Stimulated activated CD4-positive, alpha-beta T cell treated with anti-CD3 and anti-CD28 coated beads, Interleukin-15, amount 100 ng/mL, for 1 hour (primary cell): ENCODE data around the gene EGFL7.
"Not testable (repeated sequence)": the region's sequence is repeated elsewhere in the genome, so short reads cannot be mapped to it uniquely, and the experiment has no call there.

ENCODE experiments used
- DNase-seq, 2 donors: peaks; one replicate each; pipeline ENCODE4 v3.0.0-alpha.2; 2020; ENCODE audit warnings: low read depth in 1 of 2, low spot score in 1 of 2

The EGFL7 gene

GRCh38 chr9:136624184-136624951 lies 38.3 kb upstream of the EGFL7 start:
- DNase-seq = no peak

DNA sequence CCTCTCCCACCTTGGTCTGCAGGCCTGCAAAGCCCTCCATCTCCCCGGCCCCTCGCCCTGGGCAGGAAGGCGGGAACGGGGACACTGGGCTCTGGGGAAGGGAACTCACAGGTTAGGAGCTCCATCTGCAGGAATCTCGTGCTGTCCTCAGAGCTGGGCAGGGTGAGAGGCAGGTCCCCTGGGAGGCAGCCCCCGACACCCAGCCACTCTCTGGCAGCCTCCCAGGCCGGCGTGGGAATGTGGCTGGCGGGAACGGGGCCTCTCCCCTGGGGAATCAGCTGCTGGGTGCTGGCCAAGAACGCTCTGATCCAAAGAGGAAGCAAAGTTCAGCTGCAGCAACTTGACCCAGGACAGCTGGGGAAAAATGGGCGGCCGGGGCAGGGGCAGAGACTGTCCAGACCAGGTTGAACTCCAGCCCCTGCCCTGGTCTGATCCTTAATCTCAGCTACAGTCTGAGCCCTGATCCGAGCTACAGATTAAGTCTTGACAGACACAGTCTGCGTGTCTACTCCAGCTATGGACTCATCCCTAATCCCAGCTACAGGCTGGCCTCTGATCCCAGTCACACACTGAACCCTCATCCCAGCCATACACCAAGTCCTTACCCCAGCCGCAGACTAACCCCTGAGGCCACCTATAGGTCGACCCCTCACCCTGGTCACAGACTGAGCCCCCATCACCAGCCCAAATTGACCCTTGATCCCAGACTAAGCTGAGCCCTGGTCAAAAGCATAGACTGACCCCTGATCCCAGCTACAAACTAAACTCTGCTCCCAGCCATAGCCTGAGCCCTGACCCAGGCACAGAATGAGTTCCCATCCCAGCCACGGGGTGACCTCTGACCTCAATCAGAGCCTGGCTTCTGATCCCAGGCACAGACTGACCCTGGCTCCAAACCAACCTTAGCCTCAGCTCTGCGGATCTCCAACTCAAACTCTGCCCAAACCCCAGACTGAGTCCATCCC lies 37.3 kb upstream of the EGFL7 start:
- no peak for DNase-seq

DNA sequence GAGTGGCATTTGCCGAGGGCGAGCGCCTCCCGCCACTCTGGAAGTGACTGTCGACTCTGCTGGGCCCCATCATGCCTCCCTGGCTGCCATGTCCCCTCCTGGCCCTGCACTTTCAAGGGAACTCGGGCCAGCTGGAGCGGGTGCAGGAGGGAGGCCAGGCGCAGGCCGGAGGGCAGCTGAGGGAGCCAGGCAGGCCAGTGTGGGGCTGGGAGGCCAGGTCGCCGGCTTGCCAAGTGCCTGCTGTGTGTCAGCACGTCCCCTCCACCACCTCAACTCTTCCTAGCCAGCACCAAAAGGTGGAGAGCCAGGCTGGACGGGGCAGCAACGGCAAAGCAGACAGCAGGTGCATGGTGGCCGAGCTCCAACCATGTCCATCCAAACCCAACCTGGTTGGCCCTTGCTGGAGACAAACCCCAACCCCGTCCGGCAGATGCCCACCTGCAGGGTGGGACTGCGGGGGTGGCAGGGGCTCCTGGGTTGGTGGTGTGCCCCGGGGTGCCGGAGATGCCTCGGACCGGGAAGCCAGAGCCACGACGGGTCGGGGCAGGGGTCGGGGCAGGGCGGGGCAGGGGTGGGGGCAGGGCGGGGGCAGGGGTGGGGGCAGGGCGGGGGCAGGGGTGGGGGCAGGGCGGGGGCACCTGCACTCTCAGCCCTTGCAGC lies 36.5 kb upstream of the EGFL7 start:
- no peak for DNase-seq

- no peak for DNase-seq
These were observed 35.7 kb upstream of the EGFL7 start for GRCh38 chr9:136626740-136627642.

DNA sequence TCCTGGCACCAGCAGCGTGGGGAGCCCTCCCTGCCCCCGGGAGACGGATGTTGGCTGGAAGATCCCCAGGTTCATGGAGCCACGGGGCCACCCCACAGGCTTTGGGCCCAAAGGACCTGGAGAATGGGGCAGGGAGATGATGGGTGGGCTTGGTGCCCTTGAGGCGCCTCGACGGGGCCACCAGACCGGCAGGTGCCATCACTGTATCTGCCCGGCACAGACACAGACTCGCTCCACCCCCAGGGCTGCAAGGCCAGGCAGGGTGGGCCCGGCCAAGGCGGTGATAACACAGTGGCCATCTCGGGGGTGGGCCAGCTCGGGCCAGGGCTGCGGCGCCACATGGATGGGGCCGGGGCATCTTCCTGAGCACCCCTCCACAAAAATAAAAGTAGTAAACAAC lies 35.0 kb upstream of the EGFL7 start:
- no peak for DNase-seq

GRCh38 chr9:136628268-136628667 lies 34.4 kb upstream of the EGFL7 start:
- no peak for DNase-seq

DNA sequence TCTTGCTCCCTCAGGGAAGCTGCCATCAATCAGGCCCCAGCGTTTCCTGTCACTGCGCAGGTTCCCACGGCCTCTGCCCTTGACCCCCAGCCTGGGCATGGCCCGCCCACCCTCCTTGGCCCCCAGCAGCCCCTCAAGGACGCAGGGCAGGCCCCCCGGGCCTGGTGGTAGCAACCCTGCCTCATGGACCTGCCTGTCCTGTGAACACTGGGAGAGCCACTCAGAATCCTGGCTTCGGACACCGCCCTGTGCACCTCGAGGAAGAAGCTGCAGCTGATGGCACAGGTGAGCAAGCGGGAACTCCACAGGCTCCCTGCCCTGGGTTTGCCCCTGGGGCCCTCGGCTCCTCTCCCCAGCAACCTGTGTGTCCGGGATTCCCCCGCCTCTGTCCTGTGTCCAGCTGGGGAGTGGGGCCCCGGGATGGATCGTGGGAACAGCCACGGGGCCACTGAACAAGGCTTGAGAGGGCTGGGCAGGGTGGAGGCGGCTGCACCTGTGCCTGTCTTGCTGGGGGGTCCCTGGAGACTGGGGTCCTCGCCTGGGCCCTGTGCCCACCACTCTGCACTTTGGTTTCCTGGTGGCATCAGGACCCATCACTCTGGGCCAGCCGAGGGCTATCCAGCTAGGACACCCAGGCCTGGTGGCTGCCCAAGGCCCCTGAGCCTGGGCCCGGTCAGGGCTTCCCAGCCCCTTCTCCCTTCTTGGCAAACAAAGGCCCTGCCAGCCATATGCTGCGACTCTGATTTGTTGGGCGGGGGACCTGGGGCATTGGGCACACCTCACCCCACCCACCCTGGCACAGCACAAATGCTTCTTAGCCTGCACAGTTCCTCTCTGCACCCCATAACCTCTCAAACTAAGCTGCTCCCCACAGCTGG lies 33.5 kb upstream of the EGFL7 start:
- no peak for DNase-seq

DNA sequence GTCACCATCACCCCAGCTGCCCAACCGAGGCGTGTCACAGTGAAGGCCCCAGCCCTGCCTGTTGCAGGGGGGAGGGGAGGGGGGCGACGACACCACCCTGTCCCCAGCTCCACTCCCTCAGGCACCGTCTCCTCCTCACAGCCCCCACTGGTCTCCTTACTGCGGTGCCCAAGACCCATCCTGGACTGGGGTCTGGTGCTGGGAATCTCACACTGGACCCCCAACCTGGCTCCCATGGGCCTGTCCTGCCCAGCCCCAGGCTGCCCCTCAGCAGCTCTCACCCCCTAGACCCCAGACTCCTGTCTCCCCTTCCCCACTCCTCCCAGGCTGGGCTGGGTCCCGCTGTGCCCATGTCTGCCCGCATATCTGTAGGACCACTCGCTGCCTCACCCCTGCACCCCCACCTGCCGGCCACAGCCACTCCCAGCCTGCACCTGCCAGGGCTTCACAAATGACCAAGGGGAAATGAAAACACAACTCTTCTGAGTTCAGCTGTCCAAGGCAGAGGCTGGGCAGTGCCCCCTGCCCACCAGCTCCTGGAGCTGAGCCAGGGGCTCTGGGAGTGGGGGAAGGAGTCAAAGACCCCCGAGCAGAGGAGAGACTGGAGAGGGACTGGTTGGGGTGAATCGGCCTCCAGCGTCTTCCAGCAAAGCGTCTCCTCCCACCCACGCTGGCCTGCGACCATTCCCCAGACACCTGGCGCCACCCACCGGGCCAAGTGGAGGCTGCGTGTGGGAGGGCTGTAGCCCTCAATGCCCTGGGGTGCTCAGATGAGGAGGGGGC lies 32.6 kb upstream of the EGFL7 start:
- peak; percentile 30 to 35 for DNase-seq

- DNase-seq = no peak
These were observed 32.1 kb upstream of the EGFL7 start for GRCh38 chr9:136630662-136630992.

- DNase-seq = peak; percentile 53 to 66
These were observed 31.4 kb upstream of the EGFL7 start for GRCh38 chr9:136631038-136632000.

DNA sequence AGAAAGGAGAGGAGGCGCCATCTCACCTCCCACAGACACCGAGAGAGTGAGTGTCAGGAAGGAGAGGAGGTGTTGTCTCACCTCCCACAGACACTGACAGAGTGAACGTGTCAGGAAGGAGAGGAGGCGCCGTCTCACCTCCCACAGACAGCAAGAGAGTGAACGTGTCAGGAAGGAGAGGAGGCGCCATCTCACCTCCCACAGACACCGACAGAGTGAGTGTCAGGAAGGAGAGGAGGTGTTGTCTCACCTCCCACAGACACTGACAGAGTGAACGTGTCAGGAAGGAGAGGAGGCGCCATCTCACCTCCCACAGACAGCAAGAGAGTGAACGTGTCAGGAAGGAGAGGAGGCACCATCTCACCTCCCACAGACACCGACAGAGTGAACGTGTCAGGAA lies 30.6 kb upstream of the EGFL7 start:
- not testable (repeated sequence) for DNase-seq

- not testable (repeated sequence) for DNase-seq
These were observed 30.1 kb upstream of the EGFL7 start for GRCh38 chr9:136632491-136633106.

- DNase-seq = no peak
These were observed 27.8 kb upstream of the EGFL7 start for GRCh38 chr9:136634904-136635303.

DNA sequence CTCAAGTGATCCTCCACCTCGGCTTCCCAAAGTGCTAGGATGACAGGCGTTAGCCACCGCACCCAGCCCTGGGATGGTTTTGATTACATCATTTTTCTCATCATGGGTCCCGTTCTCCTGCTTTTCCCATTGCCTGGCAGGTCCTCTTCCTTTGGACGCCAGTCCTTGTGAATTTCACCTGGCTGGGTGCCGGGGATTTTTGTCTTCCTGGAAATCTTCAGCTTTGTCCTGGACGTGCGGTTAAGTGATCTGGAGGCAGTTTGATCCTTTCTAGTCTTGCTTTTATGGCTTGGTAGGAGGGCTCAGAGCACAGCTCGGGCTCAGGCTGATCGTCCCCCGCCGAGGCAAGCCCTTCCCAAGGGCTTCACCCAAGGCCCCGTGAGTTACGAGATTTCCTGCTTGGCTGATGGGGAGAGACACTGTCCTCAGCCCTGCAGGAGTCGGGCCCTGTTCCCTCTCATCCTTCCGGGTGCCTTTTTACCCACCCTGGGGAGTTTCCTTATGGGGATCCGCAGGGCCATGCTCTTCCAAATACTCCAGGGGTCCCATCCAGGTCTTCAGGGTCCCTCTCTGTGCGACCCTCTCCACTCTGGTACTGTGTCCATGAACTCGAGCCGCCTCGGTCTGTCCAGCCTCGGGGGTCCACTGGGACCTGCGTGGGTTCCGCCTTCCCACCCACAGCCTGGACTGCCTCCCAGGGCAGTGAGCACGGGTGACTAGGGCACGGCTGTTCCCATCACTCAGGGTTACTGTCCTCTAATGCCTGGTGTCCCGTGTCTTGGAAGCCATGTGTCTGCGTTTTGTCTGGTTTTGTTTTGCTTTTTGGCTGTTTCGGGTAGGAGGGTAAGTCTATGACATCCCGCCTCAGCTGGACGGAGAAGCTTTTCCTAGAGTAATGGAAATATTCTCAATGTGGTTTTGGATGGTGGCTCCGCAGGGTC lies 22.3 kb upstream of the EGFL7 start:
- DNase-seq = no peak

- DNase-seq = no peak
These were observed 20.2 kb upstream of the EGFL7 start for GRCh38 chr9:136642439-136642921.
